Stimulated activated CD4-positive, alpha-beta T cell treated with anti-CD3 and anti-CD28 coated beads, Interleukin-15, amount 100 ng/mL, for 48 hours (primary cell): ENCODE data around the gene PIK3R5.

Experiments used
- DNase-seq, 2 donors: peaks; one replicate each; pipeline ENCODE4 v3.0.0-alpha.2; 2020; ENCODE audit warnings: low read depth in 2 of 2

Gene PIK3R5

DNA sequence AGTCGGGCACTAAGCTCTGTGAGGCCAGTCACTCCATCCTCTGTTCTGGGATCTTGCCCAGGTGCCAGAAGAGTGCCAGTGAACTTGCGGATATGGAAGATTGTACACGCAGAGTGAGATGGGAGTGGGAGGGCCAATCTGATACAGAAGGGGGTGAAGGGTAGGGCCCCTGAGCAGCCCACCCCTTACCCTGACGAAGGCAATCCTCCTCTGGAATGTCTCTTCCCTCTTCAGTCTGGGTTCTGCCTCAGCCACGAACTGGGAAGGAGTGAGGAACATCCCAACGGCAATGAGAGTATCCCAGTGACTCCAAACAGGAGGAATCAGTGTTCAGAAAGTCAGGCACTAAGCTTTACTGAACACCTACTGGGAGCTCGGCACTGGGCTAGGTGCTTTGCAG is 86.1 kb downstream of the PIK3R5 start:
- DNase-seq = no peak

DNA sequence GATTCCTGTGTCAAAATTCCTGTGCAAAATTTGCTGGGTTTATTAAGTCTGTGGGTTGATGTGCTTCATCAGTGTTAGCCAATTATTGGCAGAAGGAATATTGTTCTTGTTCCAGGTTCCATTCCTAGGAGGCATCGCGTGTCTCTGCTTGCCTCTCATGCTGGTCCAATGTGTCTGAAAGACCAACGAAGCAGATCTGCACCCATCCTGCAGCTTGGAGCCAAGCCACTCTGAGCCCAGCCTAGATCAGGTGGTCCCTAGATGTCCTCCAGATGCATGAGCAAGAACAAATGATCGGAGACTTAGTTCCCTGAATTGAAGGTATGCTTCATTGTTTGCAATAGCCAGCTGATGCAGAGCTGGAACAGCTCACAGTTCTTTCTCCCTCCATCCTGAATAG is 87.5 kb downstream of the PIK3R5 start:
- DNase-seq = no peak

DNA sequence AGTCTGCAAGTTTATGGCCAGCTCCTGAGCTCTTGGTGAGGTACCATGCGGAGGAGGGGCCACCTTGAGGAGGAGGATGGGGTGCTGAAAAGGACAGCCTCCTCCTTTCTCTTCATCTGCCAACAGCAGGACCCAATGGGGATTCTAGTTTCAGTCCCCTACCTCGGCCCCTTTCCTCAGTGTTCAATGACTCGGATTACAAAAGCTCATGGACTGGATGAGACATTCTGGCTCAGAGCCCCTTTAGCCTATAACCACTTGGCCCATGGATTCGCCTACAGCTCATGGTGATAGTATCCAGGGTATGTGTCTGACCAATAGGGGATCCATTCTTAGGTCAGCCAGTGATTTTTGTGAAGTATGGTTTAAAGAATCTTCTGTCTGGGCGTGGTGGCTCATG is 89.5 kb downstream of the PIK3R5 start:
- no peak for DNase-seq

DNA sequence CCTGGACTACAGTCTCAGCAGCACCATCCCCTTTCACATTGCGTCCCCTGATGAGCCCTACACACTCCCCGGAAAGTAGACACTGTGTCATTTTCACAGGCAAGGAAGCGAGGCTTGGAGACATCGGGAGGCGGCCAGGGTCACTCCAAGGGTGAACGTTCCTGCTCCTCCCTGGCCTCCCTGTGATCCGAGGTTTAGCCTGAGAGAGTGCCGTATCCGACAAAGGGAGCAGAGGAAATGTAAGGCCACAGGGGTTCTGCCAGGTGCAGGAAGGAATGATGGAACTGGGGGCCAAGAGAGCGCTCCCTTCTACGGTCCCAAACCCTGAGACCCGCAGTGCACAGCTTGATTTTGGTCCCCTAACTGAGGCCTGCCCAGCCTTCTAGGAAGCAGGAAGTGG is 90.1 kb downstream of the PIK3R5 start:
- DNase-seq = no peak

DNA sequence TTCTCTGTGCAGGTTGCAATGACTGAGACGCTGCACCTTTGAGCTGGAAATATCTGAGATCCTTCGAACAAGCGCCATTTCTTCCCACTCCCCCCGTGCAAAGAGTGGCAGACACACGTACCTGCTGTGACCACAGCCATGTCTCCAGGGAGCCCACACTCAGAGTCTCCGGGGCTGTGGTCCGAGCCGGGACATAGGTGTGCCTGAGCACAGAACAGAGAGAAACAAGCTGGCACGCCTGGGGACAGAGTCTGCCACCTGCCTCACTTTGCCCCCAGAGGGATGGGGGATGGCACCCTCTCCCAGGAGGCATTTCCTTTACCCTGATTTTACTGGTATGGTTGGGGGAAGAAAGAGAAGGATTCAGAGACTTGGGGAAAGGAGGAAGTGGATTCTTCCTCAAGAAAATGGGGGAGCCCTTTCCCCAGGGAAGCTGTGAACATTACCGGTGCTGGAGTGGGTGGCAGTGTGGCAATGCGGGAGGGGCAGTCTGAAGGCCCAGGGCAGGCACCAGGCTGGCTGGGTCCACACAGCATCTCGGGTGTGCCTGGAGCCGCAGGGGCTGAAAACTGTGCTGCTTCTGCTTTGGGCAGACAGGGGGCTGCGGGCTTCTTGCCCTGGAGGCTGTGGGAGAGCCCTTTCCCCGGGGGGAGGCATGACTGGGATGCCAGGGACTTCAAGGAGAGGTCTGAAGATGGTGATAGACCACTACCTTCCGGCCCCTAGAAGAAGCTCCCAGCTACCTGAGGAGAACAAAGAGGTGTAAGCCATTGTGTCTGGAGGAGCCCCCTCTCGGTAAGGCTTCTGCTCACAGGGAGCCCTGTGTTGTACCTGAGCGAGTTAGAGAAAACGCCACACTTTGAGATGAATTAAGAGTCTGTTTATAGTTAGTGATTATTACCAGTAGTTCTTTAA is 91.4 kb downstream of the PIK3R5 start:
- DNase-seq = no peak

DNA sequence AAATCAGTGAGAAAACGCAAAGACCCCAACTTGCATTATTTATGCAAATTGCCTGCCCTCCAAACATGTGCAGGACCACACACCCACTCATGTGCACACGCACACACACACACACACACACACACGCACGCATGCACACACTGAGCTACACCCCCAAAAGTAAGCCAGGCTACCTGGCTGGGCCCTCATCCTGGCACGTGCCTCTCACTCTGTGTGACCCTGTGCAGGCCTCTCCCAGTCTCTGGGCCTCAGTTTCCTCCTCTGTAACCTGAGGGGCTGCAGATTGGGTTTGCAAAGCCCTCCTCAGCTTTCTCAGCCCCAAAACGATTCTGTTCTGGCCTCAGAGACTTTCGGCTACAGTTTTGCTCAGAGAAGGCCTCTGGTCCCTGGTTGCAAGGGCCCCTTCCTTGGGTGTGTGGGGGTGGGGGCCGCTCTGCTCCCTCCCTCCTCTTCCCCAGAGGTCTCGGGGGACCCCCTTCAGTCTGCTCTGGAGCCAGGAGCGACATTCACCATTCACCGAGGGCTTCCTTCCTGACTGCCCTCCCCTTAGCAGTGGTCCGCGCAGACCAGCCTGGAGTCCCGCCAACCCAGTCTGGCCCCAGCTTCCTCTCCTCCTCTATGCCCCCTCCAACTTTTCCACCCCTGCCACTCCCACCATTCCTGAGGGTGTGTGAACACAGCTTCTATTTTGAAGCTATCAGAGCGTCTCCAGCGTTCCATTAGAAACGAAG is 92.6 kb downstream of the PIK3R5 start:
- DNase-seq = no peak

DNA sequence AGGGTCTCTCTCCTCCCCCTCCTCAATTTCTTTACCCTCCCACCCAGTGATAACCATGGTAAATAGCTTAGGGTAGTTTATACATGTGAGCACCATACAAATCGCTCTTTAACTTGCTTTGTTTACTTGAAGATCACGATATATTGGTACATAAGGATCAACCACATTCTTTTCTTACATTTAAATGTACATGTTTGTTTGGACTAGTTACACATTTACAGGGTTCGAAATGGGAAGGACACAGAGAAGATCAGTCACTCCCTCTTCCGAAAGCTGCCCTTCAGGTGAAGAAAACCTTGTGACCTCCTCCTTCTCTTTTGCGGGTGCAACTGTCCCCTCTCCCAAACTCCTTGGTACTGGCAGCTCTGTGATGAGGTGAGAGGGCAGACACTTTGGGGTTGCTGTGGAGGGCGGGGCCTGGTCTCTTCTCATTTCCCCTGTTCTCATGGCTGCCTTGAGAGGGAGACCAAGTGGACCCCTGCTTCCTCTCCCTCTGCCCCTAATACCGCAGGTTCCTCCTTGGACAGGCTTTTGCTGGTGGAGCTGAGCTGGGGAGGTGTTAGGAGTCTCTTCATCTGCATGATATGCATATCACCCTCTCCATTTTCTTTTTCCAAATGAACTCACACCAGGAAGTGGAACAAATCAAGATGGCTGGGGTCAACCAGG is 93.3 kb downstream of the PIK3R5 start:
- no peak for DNase-seq

DNA sequence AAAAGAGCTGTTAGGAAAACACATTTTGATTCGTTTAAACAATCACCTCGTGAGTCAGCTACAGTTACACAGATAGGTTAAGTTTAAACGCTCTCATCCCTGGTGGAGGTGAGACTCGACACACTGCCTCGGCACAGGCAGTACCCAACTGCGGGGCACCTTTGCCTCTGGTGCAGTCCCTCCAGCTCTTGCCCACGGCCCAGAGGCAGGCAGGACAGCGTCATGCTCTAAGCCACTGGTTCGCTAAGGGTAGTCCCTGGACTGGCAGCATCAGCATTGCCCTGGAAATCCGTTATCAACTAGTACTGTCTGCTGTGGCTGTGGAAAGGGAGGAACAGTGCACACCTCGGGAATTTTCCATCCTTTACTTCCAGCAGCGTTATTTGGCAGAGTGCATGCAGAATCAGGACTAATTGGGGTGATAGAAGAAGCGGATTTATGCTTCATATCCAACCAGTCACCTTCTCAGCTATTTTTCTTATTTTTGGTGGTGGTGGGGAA is 94.4 kb downstream of the PIK3R5 start:
- no peak for DNase-seq

DNA sequence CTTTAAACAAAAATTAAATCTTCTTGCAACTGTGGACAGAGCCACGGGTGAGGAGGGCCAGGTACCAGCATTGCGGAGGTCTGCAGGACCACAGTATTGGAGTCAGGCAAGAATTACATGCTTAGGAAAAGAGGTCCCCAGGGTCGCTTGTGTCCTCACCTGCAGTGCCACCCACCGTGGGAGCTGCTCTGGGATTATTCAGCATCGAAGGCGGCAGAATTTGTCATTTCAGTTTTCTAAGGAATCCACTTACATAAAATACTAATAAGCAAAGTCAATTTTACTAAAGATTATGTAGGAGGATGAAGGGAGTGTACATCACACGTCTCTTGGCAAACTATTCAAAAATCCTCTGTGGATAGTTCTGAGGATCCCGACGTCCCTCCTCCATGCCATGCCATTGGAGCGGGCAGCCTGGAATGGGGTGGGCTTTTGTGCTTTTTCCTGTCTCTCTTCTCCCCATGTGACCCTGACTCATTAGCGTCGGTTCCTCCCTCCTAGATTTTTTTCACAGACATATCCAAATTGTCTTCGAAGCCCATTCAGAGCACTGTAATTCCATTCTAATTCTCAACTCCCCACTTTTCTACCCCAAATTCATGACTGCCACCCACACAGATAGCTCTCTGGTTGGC is 95.0 kb downstream of the PIK3R5 start:
- no peak for DNase-seq

DNA sequence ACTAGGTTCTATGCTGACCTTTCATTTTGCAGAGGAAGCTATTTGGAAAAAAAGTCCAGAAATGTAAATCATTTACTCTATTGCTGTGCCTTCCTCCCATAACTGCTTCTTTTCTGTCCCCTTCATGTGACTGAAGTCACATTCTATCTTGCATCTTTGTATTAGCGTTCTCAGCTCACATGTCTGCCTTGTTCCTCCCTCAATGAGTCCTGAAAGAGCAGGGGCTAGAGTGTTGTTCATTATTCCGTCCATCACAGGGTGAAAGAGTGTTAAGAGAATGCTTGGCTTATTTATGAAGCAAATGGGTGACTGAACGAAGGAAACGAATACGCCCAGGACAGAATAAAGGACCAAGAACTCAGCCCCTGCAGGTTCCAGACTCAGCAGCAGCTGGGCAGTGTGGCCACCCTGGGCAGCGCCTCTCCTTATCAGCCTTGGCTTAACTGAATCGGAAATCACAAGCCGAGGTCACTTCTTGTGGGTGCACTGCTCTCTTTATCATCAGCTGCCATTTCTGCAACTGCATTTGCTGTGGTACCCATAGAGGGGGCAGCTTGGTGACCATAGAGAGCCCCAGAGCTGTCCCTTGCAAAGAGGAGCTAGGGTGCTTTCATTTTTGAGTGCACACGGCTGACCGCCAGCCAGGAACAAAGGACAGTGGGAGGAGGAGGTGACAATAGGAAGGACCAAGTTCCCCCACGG is 96.2 kb downstream of the PIK3R5 start:
- DNase-seq = no peak

DNA sequence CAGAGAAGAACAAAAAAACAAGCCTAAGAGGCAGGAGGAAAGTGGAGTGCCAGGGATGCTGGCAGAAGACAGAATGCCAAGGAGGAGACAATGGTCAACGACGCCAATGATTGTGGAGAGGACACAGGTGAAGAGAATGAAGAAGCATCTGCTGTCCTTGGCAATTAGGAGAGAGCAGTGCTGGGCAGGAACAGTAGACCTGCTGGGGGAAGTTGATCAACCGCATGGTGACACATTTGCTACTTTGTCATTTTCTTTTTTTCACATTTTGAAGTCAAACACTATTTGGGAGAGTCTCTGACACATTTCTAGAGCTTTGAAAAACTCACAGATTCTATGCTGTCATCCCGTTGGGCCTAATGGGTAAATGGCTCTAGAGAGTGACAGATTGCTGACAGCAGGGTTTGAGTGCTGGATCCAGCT is 97.0 kb downstream of the PIK3R5 start:
- DNase-seq = no peak

DNA sequence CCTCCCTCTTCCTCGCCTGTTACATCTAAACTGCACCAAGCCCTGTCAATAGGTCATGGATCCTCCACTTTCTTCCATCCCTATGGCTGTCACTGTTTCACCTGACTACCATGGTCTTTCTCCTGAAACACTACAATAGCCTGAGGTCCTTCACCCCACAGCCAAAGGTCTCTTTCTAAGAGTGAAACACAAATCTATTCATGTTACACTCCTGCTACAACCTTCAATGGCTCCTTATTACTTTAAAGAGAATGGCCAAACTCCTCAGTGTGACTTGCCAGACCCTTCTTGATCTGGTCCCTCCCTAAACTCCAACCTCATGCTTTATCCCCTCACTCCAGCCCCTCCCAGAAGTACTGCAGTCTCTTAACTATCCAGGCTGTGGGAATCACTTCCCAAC is 97.4 kb downstream of the PIK3R5 start:
- no peak for DNase-seq

DNA sequence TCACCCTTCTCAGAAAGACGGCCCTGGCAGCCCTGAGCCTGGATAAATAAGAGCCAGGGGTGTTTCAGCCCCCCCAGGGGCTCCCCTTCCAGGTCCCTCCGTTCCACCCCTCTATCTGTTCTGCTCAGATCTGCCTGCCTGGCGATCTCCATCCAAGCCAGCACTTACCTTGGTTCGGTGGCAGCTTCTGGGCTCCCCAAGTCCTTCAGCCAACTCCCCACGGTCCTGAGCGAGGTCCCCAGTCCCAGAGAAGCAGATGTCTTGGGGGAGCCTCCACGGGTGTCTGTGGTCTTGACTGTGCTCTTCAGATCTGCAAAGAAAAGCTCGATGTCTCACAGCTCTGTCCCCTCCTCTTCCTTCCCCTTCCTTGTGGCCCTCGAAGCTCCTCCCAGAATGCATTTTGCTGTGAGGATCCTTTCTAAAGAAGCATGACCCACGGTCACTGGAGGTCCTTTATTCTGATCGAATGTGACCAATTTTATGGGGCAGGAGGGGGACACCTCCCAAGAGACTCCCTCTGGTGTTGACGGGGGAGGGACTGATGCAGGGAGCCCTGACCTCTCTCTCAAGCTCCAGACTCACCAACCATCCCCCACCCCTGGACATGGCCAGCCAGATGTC is 98.0 kb downstream of the PIK3R5 start, which contains the start of gene PIK3R6:
Gene PIK3R6 (minus strand): TSS at position 314 of the 621 bp plus-strand sequence. CDS start 17,880 bp downstream, outside the sequence.
- DNase-seq = no peak

DNA sequence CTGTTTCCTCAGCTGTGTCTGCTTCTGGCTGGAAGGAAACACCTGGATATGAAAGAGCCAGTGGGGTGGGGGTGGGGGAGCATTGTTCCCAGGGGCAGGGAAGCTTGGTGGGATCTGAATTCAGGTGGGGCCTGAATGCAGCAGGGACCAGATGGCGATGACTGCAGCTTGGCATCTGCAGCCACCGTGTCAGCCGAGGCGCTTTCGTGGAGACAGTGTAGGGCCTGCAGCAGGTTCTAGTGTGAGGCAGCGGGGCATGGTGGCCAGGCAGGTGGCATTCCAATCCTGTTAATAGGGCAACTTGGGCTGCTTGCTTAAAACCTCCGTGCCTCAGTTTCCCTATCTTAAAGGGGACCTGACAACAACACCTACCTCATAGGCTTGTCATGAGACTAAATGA is 99.7 kb downstream of the PIK3R5 start:
- DNase-seq = no peak

DNA sequence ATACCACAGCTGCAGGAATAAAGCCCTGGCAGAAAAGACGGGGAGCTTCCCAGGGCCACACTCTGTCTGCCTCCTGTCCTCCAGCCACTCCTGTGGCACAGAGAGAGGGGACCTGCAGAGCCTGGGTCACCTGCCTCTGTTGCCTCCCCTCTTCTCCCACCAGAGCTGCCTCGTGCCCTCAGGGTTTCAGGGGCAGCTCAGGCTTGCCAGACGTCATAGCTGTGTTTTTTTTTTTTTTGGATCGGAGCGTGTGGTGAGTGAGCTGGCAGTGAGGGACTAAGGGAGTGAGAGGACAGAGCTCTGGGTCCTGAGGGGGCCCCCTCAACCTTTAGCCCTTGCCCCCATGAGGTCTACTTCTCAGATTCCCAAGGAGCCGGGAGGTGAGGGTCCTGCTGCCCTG is 100.1 kb downstream of the PIK3R5 start:
- DNase-seq = no peak

DNA sequence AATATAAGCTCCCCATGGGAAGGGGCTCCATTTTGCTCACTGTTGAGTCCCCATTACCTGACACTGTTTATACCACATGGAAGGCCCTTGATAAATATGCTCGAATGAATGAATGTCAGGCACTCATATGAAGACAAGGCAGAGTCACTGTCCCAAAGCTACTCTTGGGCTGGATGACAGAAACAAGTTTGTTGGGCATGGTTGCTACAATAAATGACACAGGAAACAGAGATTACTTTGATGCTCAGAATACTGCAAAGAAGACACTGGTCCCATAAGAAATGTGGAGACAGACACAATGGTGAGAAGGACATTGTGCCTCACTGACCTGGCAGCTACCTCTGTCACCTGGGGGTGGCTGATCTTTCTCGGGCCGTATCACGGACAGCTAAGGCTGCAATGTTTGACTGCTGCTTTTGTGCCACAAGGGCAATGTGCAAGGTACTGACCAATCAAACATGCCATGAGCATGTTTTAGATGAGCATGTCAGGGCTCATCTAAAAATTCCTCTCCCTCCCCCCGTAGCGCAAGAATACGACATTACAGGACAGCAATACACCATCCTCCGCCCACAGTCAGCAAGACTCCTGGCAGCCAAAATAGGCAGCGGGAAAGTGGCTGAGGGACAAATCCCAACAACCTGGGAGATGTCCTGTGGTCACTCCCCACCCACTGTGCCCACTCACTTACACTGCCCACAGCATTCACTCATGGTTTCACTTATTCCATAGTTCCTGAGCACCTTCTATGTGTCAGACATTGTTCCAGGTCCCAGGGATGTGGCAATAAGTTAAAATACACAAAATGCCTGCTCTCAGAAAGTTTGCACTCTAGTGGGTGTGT is 103.1 kb downstream of the PIK3R5 start:
- no peak for DNase-seq

DNA sequence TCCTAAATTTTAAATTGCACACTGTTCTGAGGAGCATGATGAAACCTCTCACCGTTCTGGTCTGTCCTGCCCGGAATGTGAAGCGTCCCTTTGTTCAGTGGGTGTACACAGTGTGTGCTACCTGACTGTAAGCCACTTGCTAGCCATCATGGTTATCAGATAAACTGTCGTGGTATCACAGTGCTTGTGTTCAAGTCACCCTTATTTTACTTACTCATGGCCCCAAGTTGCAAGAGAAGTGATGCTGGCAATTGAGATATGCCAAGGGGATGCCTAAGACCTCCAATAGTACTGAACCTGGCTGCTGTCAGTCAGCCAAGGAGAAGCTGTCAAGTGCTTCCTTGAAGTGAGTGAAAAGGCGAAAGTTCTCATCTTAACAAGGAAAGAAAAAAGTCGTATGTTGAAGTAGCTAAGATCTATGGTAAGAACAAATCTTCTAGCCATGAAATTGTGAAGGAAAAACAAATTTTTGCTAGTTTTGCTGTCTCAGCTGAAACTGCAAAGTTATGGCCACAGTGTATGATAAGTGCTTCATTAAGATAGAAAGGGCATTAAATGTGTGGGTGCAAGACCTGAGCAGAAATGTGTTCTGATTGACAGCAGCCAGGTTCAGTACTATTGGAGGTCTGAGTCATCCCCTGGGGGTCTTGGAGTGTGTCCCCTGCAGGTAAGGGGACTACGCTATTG is 103.9 kb downstream of the PIK3R5 start:
- DNase-seq = no peak

DNA sequence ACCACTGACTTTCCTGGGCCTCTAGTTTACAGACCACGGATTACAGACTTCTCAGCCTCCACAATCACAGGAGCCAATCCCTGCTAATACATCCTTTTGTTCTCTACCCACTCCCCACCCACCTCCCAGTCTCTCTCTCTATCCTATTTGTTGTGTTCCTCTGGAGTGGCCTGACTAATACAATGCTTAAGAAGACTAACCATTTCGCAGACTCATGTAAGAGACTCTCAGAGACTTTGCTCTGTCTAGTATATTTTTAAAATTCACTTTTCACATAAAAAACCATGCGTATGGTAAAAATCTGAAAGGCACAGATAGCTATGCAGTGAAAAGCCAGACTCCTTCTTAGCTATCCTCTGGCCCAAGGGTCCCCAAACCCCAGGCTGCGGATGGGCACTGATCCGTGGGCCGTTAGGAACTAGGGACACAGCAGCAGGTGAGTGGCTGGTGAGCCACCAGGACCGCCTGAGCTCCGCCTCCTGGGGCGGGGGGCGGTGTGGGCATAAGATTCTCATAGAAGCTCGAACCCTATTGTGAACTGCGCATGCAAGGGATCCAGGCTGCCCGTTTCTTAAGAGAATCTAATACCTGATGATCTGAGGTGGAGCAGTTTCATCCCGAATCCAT is 105.6 kb downstream of the PIK3R5 start:
- no peak for DNase-seq
